ENCODE measurements around the gene ERCC6.

The ERCC6 gene

GRCh38 chr10:49528977-49529506 lies 9.9 kb downstream of the ERCC6 start:
- TF ChIP-seq CTCF (IDR thresholded peaks at IDR 0.05) = no peak

- no peak for TF ChIP-seq CTCF (IDR thresholded peaks at IDR 0.05)
These were observed 11.1 kb downstream of the ERCC6 start for GRCh38 chr10:49527850-49528249.

GRCh38 chr10:49527061-49527460 lies 11.9 kb downstream of the ERCC6 start:
- no peak for TF ChIP-seq CTCF (IDR thresholded peaks at IDR 0.05)

- no peak for TF ChIP-seq CTCF (IDR thresholded peaks at IDR 0.05)
These were observed 12.3 kb downstream of the ERCC6 start for GRCh38 chr10:49526619-49527018.

GRCh38 chr10:49524496-49524895 lies 14.4 kb downstream of the ERCC6 start:
- no peak for TF ChIP-seq CTCF (IDR thresholded peaks at IDR 0.05)

GRCh38 chr10:49523301-49523700 lies 15.6 kb downstream of the ERCC6 start:
- no peak for TF ChIP-seq CTCF (IDR thresholded peaks at IDR 0.05)

- no peak for TF ChIP-seq CTCF (IDR thresholded peaks at IDR 0.05)
These were observed 17.9 kb downstream of the ERCC6 start for GRCh38 chr10:49521062-49521461.

- no peak for TF ChIP-seq CTCF (IDR thresholded peaks at IDR 0.05)
These were observed 18.7 kb downstream of the ERCC6 start for GRCh38 chr10:49520122-49520775.

All from LNCAP (cell line).